ENCODE results near the gene CDKN2AIP.

Gene CDKN2AIP

GRCh38 chr4:183444214-183445096 is at the start of gene CDKN2AIP:
Gene CDKN2AIP (plus strand): TSS chr4:183444636. CDS start chr4:183444798, 162 bp downstream.
- DNase-seq (ENCODE audit: low read depth): peak; percentile 69
- TF ChIP-seq CTCF (IDR thresholded peaks at IDR 0.05; ENCODE audit: control insufficient read depth, extremely low read depth, insufficient read depth): 0 out of 2 replicates have a peak, but pooled peaks have one; percentile 6
- peak within 1 kb of the TSS; percentile 92 for H3K4me3 ChIP-seq (ENCODE audit: low read depth, low read length)

GRCh38 chr4:183395395-183395794 is 49.0 kb upstream of the CDKN2AIP start:
- no peak overlapping the region for H3K4me3 ChIP-seq (ENCODE audit: low read depth, low read length)
- no peak for DNase-seq (ENCODE audit: low read depth)
- TF ChIP-seq CTCF (IDR thresholded peaks at IDR 0.05; ENCODE audit: control insufficient read depth, extremely low read depth, insufficient read depth): no peak

- no peak overlapping the region for H3K4me3 ChIP-seq (ENCODE audit: low read depth, low read length)
- no peak for DNase-seq (ENCODE audit: low read depth)
- no peak for TF ChIP-seq CTCF (IDR thresholded peaks at IDR 0.05; ENCODE audit: control insufficient read depth, extremely low read depth, insufficient read depth)
These were observed 48.2 kb upstream of the CDKN2AIP start for GRCh38 chr4:183396227-183396637.

- TF ChIP-seq CTCF (IDR thresholded peaks at IDR 0.05; ENCODE audit: control insufficient read depth, extremely low read depth, insufficient read depth): no peak
- H3K4me3 ChIP-seq (ENCODE audit: low read depth, low read length): no peak overlapping the region; the same call in 1 of the 2 replicates
- DNase-seq (ENCODE audit: low read depth): no peak
These were observed 46.6 kb upstream of the CDKN2AIP start for GRCh38 chr4:183397741-183398297.

- DNase-seq (ENCODE audit: low read depth): no peak
- peak; percentile 79 for TF ChIP-seq CTCF (IDR thresholded peaks at IDR 0.05; ENCODE audit: control insufficient read depth, extremely low read depth, insufficient read depth)
- peak overlapping the region; percentile 38 for H3K4me3 ChIP-seq (ENCODE audit: low read depth, low read length)
These were observed 45.9 kb upstream of the CDKN2AIP start for GRCh38 chr4:183398298-183399125.

GRCh38 chr4:183399126-183399522 is 45.3 kb upstream of the CDKN2AIP start:
- TF ChIP-seq CTCF (IDR thresholded peaks at IDR 0.05; ENCODE audit: control insufficient read depth, extremely low read depth, insufficient read depth): no peak
- H3K4me3 ChIP-seq (ENCODE audit: low read depth, low read length): no peak overlapping the region
- DNase-seq (ENCODE audit: low read depth): no peak
